H1 (cell line): ENCODE measurements around the gene PIM1. TPM values are rescaled to one million over a fixed set of nuclear protein-coding genes. Genes with fewer than 3 reads are reported as not detected.

Experiments used
- CTCF ChIA-PET: fragments of 300-600 bp; sonication (Branson Sonifier 250); formaldehyde crosslinking; loops from one replicate; lab custom pipeline; 2021; ENCODE audit not compliant: partially characterized antibody; lab: Charles Lee
- POLR2A ChIA-PET: fragments of 300-600 bp; sonication (Branson Sonifier 250); formaldehyde crosslinking; loops from one replicate; lab custom pipeline; 2021; ENCODE audit warnings: inconsistent platforms; ENCODE audit not compliant: partially characterized antibody; lab: Charles Lee
- DNase-seq, 2 experiments: peaks; one replicate each; pipeline versions ENCODE4 v3.0.0 to v3.0.0-alpha.2; 2010 to 2022; ENCODE audit warnings: low spot score in 2 of 2, low read depth in 1 of 2, mixed read lengths in 1 of 2
- FAIRE-seq: peaks from 2 replicates; lab custom pipeline; 2011; peaks lifted over from hg19 to GRCh38; lab: Jason Lieb, UNC
- H2AFZ ChIP-seq: 2 replicates; pipeline ENCODE4 v1.8.1; 2012; ENCODE audit warnings: low read length, inconsistent platforms
- H2AK5ac ChIP-seq: 2 replicates; pipeline ENCODE4 v1.6.1; 2013; ENCODE audit warnings: low read depth, low read length
- H2BK120ac ChIP-seq: replicated peaks from 2 replicates; pipeline ENCODE3; 2013; ENCODE audit warnings: low read depth, low read length, inconsistent platforms
- H2BK12ac ChIP-seq: 2 replicates; pipeline ENCODE4 v1.6.1; 2013; ENCODE audit warnings: low read depth, low read length
- H2BK15ac ChIP-seq: 2 replicates; pipeline ENCODE4 v1.6.1; 2013; ENCODE audit warnings: low read length
- H2BK20ac ChIP-seq: 2 replicates; pipeline ENCODE4 v1.6.1; 2013; ENCODE audit warnings: low read length
- H2BK5ac ChIP-seq: 2 replicates; pipeline ENCODE4 v1.6.1; 2013; ENCODE audit warnings: low read depth, low read length
- H3K14ac ChIP-seq: 2 replicates; pipeline ENCODE4 v1.6.1; 2013; ENCODE audit warnings: inconsistent platforms; ENCODE audit not compliant: insufficient read length
- H3K18ac ChIP-seq: 2 replicates; pipeline ENCODE4 v1.6.1; 2013; ENCODE audit warnings: low read length; ENCODE audit errors: extremely low read depth
- H3K23ac ChIP-seq: 2 replicates; pipeline ENCODE4 v1.6.1; 2013; ENCODE audit warnings: inconsistent platforms; ENCODE audit not compliant: insufficient read length
- H3K23me2 ChIP-seq: 2 replicates; pipeline ENCODE4 v1.6.1; 2013; ENCODE audit warnings: low read depth, low read length
- H3K27ac ChIP-seq: 2 replicates; pipeline ENCODE4 v1.6.1; 2011; ENCODE audit warnings: low read depth, low read length, inconsistent platforms
- H3K27me3 ChIP-seq, 4 experiments: replicated peaks in 1 of 4; 1 replicate in 1 of 4; 2 replicates in 3 of 4; pipeline versions ENCODE4 v1.6.1 to v1.8.1; 2011 to 2013; ENCODE audit warnings: low read length in 3 of 4, mild to moderate bottlenecking in 3 of 4, inconsistent platforms in 2 of 4, mixed read lengths in 2 of 4, moderate library complexity in 1 of 4; ENCODE audit not compliant: control insufficient read depth in 3 of 4, insufficient read depth in 3 of 4; ENCODE audit errors: extremely low read depth in 1 of 4
- H3K36me3 ChIP-seq, 4 experiments: 2 replicates each; pipeline versions ENCODE4 v1.6.1 to v1.8.1; 2011 to 2013; ENCODE audit warnings: mild to moderate bottlenecking in 4 of 4, low read length in 3 of 4, moderate library complexity in 2 of 4, control low read depth in 1 of 4, inconsistent platforms in 1 of 4; ENCODE audit not compliant: insufficient read depth in 4 of 4, control insufficient read depth in 2 of 4
- H3K4ac ChIP-seq: replicated peaks from 2 replicates; pipeline ENCODE3; 2013; ENCODE audit warnings: low read length, low read depth, mixed read lengths, inconsistent platforms; ENCODE audit not compliant: insufficient read length
- H3K4me1 ChIP-seq, 4 experiments: replicated peaks in 1 of 4; 1 replicate in 1 of 4; 2 replicates in 3 of 4; pipeline versions ENCODE4 v1.6.1 to v1.8.1; 2011 to 2013; ENCODE audit warnings: low read length in 3 of 4, inconsistent platforms in 2 of 4, mixed read lengths in 1 of 4; ENCODE audit not compliant: insufficient read depth in 4 of 4, control insufficient read depth in 3 of 4
- H3K4me2 ChIP-seq, 2 experiments: 2 replicates each; pipeline versions ENCODE4 v1.6.1 to v1.8.1; 2011 to 2013; ENCODE audit warnings: low read depth in 2 of 2, low read length in 2 of 2, control low read depth in 1 of 2, inconsistent platforms in 1 of 2, mild to moderate bottlenecking in 1 of 2; ENCODE audit not compliant: insufficient read depth in 1 of 2
- H3K4me3 ChIP-seq, 4 experiments: fragments of 200-600, 300-600 bp in 1 of 4; sonication (generic), shearing (Covaris generic), sonication (Bioruptor Twin) in 1 of 4; 2 replicates each; pipeline versions ENCODE4 v1.5.1 to v1.8.1; 2011 to 2016; ENCODE audit warnings: low read length in 4 of 4, low read depth in 3 of 4, control low read depth in 2 of 4, inconsistent platforms in 2 of 4, mild to moderate bottlenecking in 2 of 4, mixed read lengths in 1 of 4, moderate library complexity in 1 of 4; ENCODE audit not compliant: insufficient read depth in 2 of 4; ENCODE audit errors: extremely low read depth in 1 of 4
- H3K56ac ChIP-seq: replicated peaks from 2 replicates; pipeline ENCODE3; 2013; ENCODE audit warnings: low read depth, mild to moderate bottlenecking, mixed read lengths, low read length, inconsistent platforms; ENCODE audit not compliant: insufficient read length
- H3K79me1 ChIP-seq: 2 replicates; pipeline ENCODE4 v1.6.1; 2013; ENCODE audit warnings: low read depth, low read length, control low read depth
- H3K79me2 ChIP-seq, 2 experiments: 2 replicates each; pipeline versions ENCODE4 v1.6.1 to v1.8.1; 2012 to 2013; ENCODE audit warnings: low read length in 2 of 2, mild to moderate bottlenecking in 2 of 2, inconsistent platforms in 1 of 2; ENCODE audit not compliant: insufficient read depth in 2 of 2, control insufficient read depth in 1 of 2
- H3K9ac ChIP-seq, 4 experiments: replicated peaks in 1 of 4; 1 replicate in 1 of 4; 2 replicates in 3 of 4; pipeline versions ENCODE4 v1.6.1 to v1.8.1; 2011 to 2013; ENCODE audit warnings: low read depth in 3 of 4, low read length in 3 of 4, control low read depth in 2 of 4, mild to moderate bottlenecking in 2 of 4, moderate library complexity in 2 of 4, inconsistent platforms in 1 of 4; ENCODE audit errors: extremely low read depth in 1 of 4
- H3K9me3 ChIP-seq, 2 experiments: 2 replicates each; pipeline versions ENCODE4 v1.6.1 to v1.8.1; 2012 to 2013; ENCODE audit warnings: mild to moderate bottlenecking in 2 of 2, moderate library complexity in 2 of 2, control low read depth in 1 of 2, inconsistent platforms in 1 of 2, low read depth in 1 of 2, low read length in 1 of 2, mixed read lengths in 1 of 2; ENCODE audit not compliant: insufficient read depth in 2 of 2
- H4K20me1 ChIP-seq, 2 experiments: replicated peaks in 1 of 2; 2 replicates each; pipeline versions ENCODE3 to v1.8.1; 2011 to 2013; ENCODE audit warnings: inconsistent platforms in 2 of 2, low read length in 2 of 2, mild to moderate bottlenecking in 1 of 2; ENCODE audit not compliant: insufficient read depth in 2 of 2, control insufficient read depth in 1 of 2
- H4K5ac ChIP-seq: 2 replicates; pipeline ENCODE4 v1.6.1; 2013; ENCODE audit warnings: low read length, low read depth, mixed read lengths, inconsistent platforms; ENCODE audit not compliant: insufficient read length
- H4K8ac ChIP-seq: 2 replicates; pipeline ENCODE4 v1.8.0; 2013; ENCODE audit warnings: mild to moderate bottlenecking, moderate library complexity, low read length, inconsistent platforms; ENCODE audit not compliant: insufficient read depth; ENCODE audit errors: extremely low read depth
- H4K91ac ChIP-seq: replicated peaks from 2 replicates; pipeline ENCODE3; 2013; ENCODE audit warnings: low read length, mixed read lengths, inconsistent platforms; ENCODE audit not compliant: insufficient read length
- JUN ChIP-seq: IDR thresholded peaks from 2 replicates; pipeline ENCODE4 v1.6.1; 2011; ENCODE audit warnings: low read depth, mild to moderate bottlenecking, improper control_type of control experiment, low read length
- KDM5A ChIP-seq: fragments of 200-600 bp; IDR thresholded peaks from 2 replicates; pipeline ENCODE4 v1.7.1; 2012; ENCODE audit warnings: mild to moderate bottlenecking, low read length, inconsistent platforms, mixed read lengths
- MAX ChIP-seq: IDR thresholded peaks from 2 replicates; pipeline ENCODE4 v1.6.1; 2012; ENCODE audit warnings: inconsistent platforms
- POLR2AphosphoS5 ChIP-seq: IDR thresholded peaks from 2 replicates; pipeline ENCODE4 v1.6.1; 2011; ENCODE audit warnings: low read depth, low read length
- POU5F1 ChIP-seq: IDR thresholded peaks from 2 replicates; pipeline ENCODE4 v1.6.1; 2011; ENCODE audit warnings: low read depth, mild to moderate bottlenecking, low read length, moderate library complexity
- RFX5 ChIP-seq: IDR thresholded peaks from 2 replicates; pipeline ENCODE4 v1.6.1; 2011; ENCODE audit warnings: low read depth, low read length, improper control_type of control experiment, borderline replicate concordance
- RNF2 ChIP-seq: fragments of 200-900, 300-1000 bp; sonication (generic); IDR thresholded peaks from 2 replicates; pipeline ENCODE4 v1.7.1; 2016; ENCODE audit warnings: borderline replicate concordance, low read depth, mild to moderate bottlenecking, antibody characterized with exemption, low read length; ENCODE audit not compliant: poor library complexity, severe bottlenecking; ENCODE audit errors: missing control alignments
- SIN3A ChIP-seq, 2 experiments: IDR thresholded peaks in 1 of 2; conservative IDR thresholded peaks in 1 of 2; 2 replicates each; pipeline ENCODE4 v1.6.1; 2011 to 2012; ENCODE audit warnings: low read length in 2 of 2, improper control_type of control experiment in 1 of 2, low read depth in 1 of 2, mild to moderate bottlenecking in 1 of 2
- SUZ12 ChIP-seq: fragments of 200-600 bp; sonication (generic); IDR thresholded peaks from 2 replicates; pipeline ENCODE4 v1.6.1; 2012; ENCODE audit warnings: mild to moderate bottlenecking, inconsistent platforms, low read length, moderate library complexity, mixed read lengths
- WGBS, 2 experiments: shearing (Covaris generic) in 1 of 2; methylation state at CpG; one replicate each; pipeline versions ENCODE4 v1.1.6 to v1.1.7; 2013 to 2015; ENCODE audit warnings: low lambda C conversion rate in 2 of 2, mixed read lengths in 2 of 2, inconsistent platforms in 1 of 2, low coverage in 1 of 2, missing lambda C conversion rate in 1 of 2; ENCODE audit not compliant: insufficient replicate concordance in 2 of 2, insufficient coverage in 1 of 2, insufficient read length in 1 of 2; ENCODE audit errors: extremely low coverage in 1 of 2, missing lambda C conversion rate in 1 of 2; 5-methylcytosine and 5-hydroxymethylcytosine counted together
- polyA plus RNA-seq, 7 experiments: library from polyadenylated mRNA; depleted of rRNA in 3 of 7; stranded (reverse) in 5 of 7; unstranded in 2 of 7; fragments of >200 nt in 5 of 7; fragments of 200-250 nt in 2 of 7; gene quantifications; 1 replicate in 5 of 7; 2 replicates in 1 of 7; 4 replicates in 1 of 7; pipeline versions ENCODE4 v1.2.1 to v1.2.3, GENCODE V29; 2011 to 2013; ENCODE audit warnings: missing spikeins in 2 of 7, mixed read lengths in 2 of 7
- total RNA-seq: library from RNA; stranded (reverse); fragmentation: NEBNext Ultra II Directional; extraction: Animal tissue kit (Norgen Biotek cat#: 25700); gene quantifications from 2 replicates; pipeline ENCODE4 v1.2.1, GENCODE V29; 2021

PIM1 gene
- total and polyA plus RNA-seq, 2 of the 8 experiments (the other 6 are each of a cell fraction or from before 2014, with no cell fraction given): 25.5 to 94.9 TPM

DNA sequence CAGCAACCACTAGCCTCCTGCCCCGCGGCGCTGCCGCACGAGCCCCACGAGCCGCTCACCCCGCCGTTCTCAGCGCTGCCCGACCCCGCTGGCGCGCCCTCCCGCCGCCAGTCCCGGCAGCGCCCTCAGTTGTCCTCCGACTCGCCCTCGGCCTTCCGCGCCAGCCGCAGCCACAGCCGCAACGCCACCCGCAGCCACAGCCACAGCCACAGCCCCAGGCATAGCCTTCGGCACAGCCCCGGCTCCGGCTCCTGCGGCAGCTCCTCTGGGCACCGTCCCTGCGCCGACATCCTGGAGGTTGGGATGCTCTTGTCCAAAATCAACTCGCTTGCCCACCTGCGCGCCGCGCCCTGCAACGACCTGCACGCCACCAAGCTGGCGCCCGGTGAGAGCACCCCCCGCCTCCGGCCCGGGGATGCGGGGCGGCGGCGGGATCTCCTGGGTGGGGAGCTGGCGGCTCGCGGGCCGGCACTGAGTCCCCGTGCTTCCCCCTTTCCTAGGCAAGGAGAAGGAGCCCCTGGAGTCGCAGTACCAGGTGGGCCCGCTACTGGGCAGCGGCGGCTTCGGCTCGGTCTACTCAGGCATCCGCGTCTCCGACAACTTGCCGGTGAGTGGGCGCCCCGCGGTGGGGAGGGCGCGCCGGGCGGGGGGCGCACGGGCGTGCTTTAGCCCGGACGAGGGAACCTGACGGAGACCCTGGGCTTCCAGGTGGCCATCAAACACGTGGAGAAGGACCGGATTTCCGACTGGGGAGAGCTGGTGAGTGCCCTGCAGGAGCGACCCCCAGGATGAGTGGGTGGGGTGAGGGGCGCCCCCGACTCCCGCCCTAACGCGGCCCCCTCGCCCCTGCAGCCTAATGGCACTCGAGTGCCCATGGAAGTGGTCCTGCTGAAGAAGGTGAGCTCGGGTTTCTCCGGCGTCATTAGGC is 585 bp downstream of the PIM1 start:
- Histone ChIP-seq H2BK12ac (peak overlapping the region; percentile 60; the same call in 1 of the 2 replicates), H2BK15ac (no peak overlapping the region), H3K9me3 (no peaks in the 10 kb centered on the region), H3K4ac (peak overlapping the region; percentile 44), H3K4me3 (peak overlapping the region; percentile 92 to 99 (median 94)), H3K23ac (no peak overlapping the region), H2AK5ac (0 out of 2 replicates have a peak overlapping the region, but pooled peaks have one; percentile 42), H3K79me2 (peaks cover 11 to 40% of the 10 kb centered on the region in 2 experiments; a peak in 3 of 4 replicates), H3K4me2 (peak overlapping the region; percentile 25 to 77), H3K27me3 (no peaks in the 10 kb centered on the region), H3K36me3 (peaks cover 22 to 41% (median 29%) of the 10 kb centered on the region in 4 experiments), H3K14ac (no peak overlapping the region), H3K27ac (peak overlapping the region; percentile 85), H2BK5ac (peak overlapping the region; percentile 88), H3K18ac (peak overlapping the region; percentile 99), H3K79me1 (peaks cover 10% of the 10 kb centered on the region), H3K23me2 (peaks cover 10% of the 10 kb centered on the region), H2BK20ac (no peak overlapping the region), H4K91ac (peak overlapping the region; percentile 37), H4K8ac (peak overlapping the region; percentile 81; the same call in 1 of the 2 replicates), H3K56ac (peak overlapping the region; percentile 56), H4K20me1 (peaks cover 26% of the 10 kb centered on the region in 2 experiments), H2AFZ (no peak overlapping the region), H3K4me1 (peaks cover 6 to 14% (median 10%) of the 10 kb centered on the region in 4 experiments; a peak in 5 of 7 replicates), H3K9ac (peak overlapping the region; percentile 83 to 97 (median 92)), H4K5ac (peak overlapping the region; percentile 37), H2BK120ac (no peak overlapping the region)
- DNase-seq (peak in 1 of 2 experiments; percentile 75), FAIRE-seq (no peak)
- CTCF ChIA-PET: interaction anchor here (0.6 to 9.9 kb wide), 32 partner anchors 10 to 1352 kb away, joined by 3 to 192 read pairs (median 5); partner anchors contain the start of genes TBC1D22B and TMEM217
- WGBS, 2 experiments: 1% methylated on average over 66 of the region's 92 CpGs; no CpG with 5 or more reads in 1 of the 2 experiments
- POLR2A ChIA-PET: interaction anchor here (0.9 to 27.8 kb wide), 21 partner anchors 9 to 141 kb away, joined by 3 to 1024 read pairs (median 9); no protein-coding TSS in a partner anchor
- TF ChIP-seq MAX (peak; percentile 54; the same call in 1 of the 2 replicates), RNF2 (no peak), SUZ12 (no peak), POLR2AphosphoS5 (0 out of 2 replicates have a peak, but pooled peaks have one; percentile 65), RFX5 (no peak), KDM5A (no peak), POU5F1 (no peak), JUN (no peak), SIN3A (conservative IDR thresholded peaks at IDR 0.05 in 1 of 2, IDR thresholded peaks at IDR 0.05 in 1 of 2; ENCODE audit: low read depth in 1 of 2, low read length in 2 of 2) (peak; percentile 38 to 51; a peak in 2 of 4 replicates)
